OCI-LY3 (cell line): ENCODE measurements around the gene KCNN3.

Experiments
- EZH2phosphoT487 ChIP-seq: fragments of 200-600 bp; shearing (Covaris generic); IDR thresholded peaks from 2 replicates; pipeline ENCODE4 v1.6.1; 2018; ENCODE audit warnings: antibody characterized with exemption, mixed run types, low read depth
- TF ChIP-seq, protein P1 (sequence below): fragments of 200-600, 300-600 bp; sonication (generic); IDR thresholded peaks from 2 replicates; pipeline ENCODE4 v1.5.1; 2014; ENCODE audit warnings: antibody characterized with exemption, low read length, low read depth

DNA sequence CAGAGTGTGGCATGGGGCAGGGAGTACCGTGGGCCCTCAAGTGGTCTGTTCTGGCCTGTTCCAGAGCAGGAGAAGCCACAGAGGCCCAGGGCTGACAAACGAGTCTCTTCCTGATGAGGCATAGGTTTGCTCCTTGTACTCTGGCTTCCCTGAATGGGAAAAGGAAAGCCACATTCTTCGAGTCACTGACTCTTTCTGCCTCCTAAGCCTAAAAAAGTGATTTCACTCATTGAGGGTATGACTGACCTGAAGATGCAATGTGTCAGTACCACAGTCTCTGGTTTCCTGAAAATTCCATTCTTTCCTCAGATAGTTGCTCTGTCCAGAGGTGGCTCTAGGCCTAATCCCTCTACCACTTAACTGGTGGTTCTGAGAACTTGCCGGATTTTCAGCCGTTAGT, 92.3 kb downstream of the KCNN3 start:
- TF ChIP-seq, protein P1, sequence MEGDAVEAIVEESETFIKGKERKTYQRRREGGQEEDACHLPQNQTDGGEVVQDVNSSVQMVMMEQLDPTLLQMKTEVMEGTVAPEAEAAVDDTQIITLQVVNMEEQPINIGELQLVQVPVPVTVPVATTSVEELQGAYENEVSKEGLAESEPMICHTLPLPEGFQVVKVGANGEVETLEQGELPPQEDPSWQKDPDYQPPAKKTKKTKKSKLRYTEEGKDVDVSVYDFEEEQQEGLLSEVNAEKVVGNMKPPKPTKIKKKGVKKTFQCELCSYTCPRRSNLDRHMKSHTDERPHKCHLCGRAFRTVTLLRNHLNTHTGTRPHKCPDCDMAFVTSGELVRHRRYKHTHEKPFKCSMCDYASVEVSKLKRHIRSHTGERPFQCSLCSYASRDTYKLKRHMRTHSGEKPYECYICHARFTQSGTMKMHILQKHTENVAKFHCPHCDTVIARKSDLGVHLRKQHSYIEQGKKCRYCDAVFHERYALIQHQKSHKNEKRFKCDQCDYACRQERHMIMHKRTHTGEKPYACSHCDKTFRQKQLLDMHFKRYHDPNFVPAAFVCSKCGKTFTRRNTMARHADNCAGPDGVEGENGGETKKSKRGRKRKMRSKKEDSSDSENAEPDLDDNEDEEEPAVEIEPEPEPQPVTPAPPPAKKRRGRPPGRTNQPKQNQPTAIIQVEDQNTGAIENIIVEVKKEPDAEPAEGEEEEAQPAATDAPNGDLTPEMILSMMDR, result no peak
- TF ChIP-seq EZH2phosphoT487, result no peak
